Epithelial cell of esophagus (primary cell): ENCODE measurements around the gene CDKAL1.

Experiments
- DNase-seq: peaks from one replicate; pipeline ENCODE4 v3.0.0; 2010; ENCODE audit warnings: low read depth
- H3K4me3 ChIP-seq: 2 replicates; pipeline ENCODE4 v1.5.1; 2011; ENCODE audit warnings: mild to moderate bottlenecking, low read length, control low read depth
- CTCF ChIP-seq: IDR thresholded peaks from 2 replicates; pipeline ENCODE4 v1.5.1; 2011; ENCODE audit warnings: low read depth, mild to moderate bottlenecking, low read length, control low read depth, inconsistent platforms; ENCODE audit not compliant: insufficient read depth; ENCODE audit errors: missing control alignments

The CDKAL1 gene

GRCh38 chr6:21256197-21256596 is 721.9 kb downstream of the CDKAL1 start:
- TF ChIP-seq CTCF = no peak
- DNase-seq = no peak
- H3K4me3 ChIP-seq = no peak overlapping the region

- H3K4me3 ChIP-seq = no peak overlapping the region
- no peak for TF ChIP-seq CTCF
- DNase-seq = no peak
Observed at GRCh38 chr6:21257125-21257524, 722.9 kb downstream of the CDKAL1 start.

GRCh38 chr6:21258665-21259064 is 724.4 kb downstream of the CDKAL1 start:
- DNase-seq = no peak
- TF ChIP-seq CTCF = no peak
- H3K4me3 ChIP-seq = no peak overlapping the region

GRCh38 chr6:21259660-21260059 is 725.4 kb downstream of the CDKAL1 start:
- no peak overlapping the region for H3K4me3 ChIP-seq
- DNase-seq = no peak
- TF ChIP-seq CTCF = no peak

GRCh38 chr6:21262504-21262903 is 728.2 kb downstream of the CDKAL1 start:
- no peak for TF ChIP-seq CTCF
- no peak overlapping the region for H3K4me3 ChIP-seq

GRCh38 chr6:21263531-21264287 is 729.5 kb downstream of the CDKAL1 start:
- TF ChIP-seq CTCF = no peak
- no peak overlapping the region for H3K4me3 ChIP-seq
- DNase-seq = peak; percentile 98

More at GRCh38 chr6:21262504-21262903, 728.2 kb downstream of the CDKAL1 start:
- DNase-seq = no peak
